GM12878 (cell line): ENCODE data around the gene MED13L. TPM values are rescaled to one million over a fixed set of nuclear protein-coding genes. Genes with fewer than 3 reads are reported as not detected.

Source experiments
- ATAC-seq: fragments of 200-7000 bp; cut with Tn5 transposase; 3 replicates; pipeline ENCODE4 v1.9.1; 2020; ENCODE audit warnings: mild to moderate bottlenecking, moderate library complexity
- BruUV-seq: library from RNA; stranded (reverse); fragments of 400-500 nt; replicated peaks from 2 replicates; lab custom pipeline; 2021; lab: Mats Ljungman, UMichigan
- CTCF ChIA-PET: fragments of 300-600 bp; sonication (Branson Sonifier 250); formaldehyde crosslinking; extraction: SDS; loops from one replicate; lab custom pipeline; 2021; ENCODE audit warnings: inconsistent platforms; lab: Yijun Ruan, JAX
- POLR2A ChIA-PET: fragments of 350-600 bp; formaldehyde crosslinking; extraction: SDS; loops from one replicate; lab custom pipeline; 2021; ENCODE audit warnings: inconsistent platforms; lab: Charles Lee
- RAD21 ChIA-PET: fragments of 300-600 bp; sonication (Branson Sonifier 250); formaldehyde crosslinking; loops from one replicate; lab custom pipeline; 2023; ENCODE audit warnings: antibody characterized with exemption; ENCODE audit not compliant: unreplicated experiment; lab: Charles Lee
- SMC1A ChIA-PET: fragments of 300-600 bp; sonication (Branson Sonifier 250); formaldehyde crosslinking; loops from one replicate; lab custom pipeline; 2023; ENCODE audit not compliant: unreplicated experiment, uncharacterized antibody; lab: Charles Lee
- DNase-seq: peaks from one replicate; pipeline ENCODE4 v3.0.0-alpha.2; 2011; ENCODE audit warnings: low read depth, low spot score
- FAIRE-seq: peaks from 3 replicates; lab custom pipeline; 2011; peaks lifted over from hg19 to GRCh38; lab: Jason Lieb, UNC
- H2AFZ ChIP-seq: 2 replicates; pipeline ENCODE4 v1.6.0; 2011; ENCODE audit warnings: low read depth, low read length, control low read depth; ENCODE audit not compliant: control insufficient read depth
- H3K27ac ChIP-seq: 2 replicates; pipeline ENCODE4 v1.5.1; 2011; ENCODE audit warnings: control low read depth; ENCODE audit not compliant: control insufficient read depth, insufficient read depth
- H3K27me3 ChIP-seq, 2 experiments: replicated peaks in 1 of 2; 2 replicates each; pipeline versions ENCODE4 v1.6.0 to v1.6.1; 2011; ENCODE audit warnings: low read length in 1 of 2; ENCODE audit not compliant: control insufficient read depth in 2 of 2, insufficient read depth in 2 of 2
- H3K36me3 ChIP-seq, 2 experiments: 2 replicates each; pipeline ENCODE4 v1.5.1; 2011; ENCODE audit warnings: low read length in 1 of 2; ENCODE audit not compliant: control insufficient read depth in 2 of 2, insufficient read depth in 2 of 2
- H3K4me1 ChIP-seq: 2 replicates; pipeline ENCODE4 v1.6.1; 2011; ENCODE audit warnings: mild to moderate bottlenecking, low read length, moderate library complexity, mixed read lengths; ENCODE audit not compliant: control insufficient read depth, insufficient read depth
- H3K4me2 ChIP-seq: 2 replicates; pipeline ENCODE4 v1.6.0; 2011; ENCODE audit warnings: control low read depth; ENCODE audit not compliant: control insufficient read depth, insufficient read depth
- H3K4me3 ChIP-seq: fragments of 200-600 bp; sonication (generic); 2 replicates; pipeline ENCODE4 v1.5.1; 2016
- H3K79me2 ChIP-seq: 2 replicates; pipeline ENCODE4 v1.6.0; 2011; ENCODE audit warnings: low read length; ENCODE audit not compliant: control insufficient read depth, insufficient read depth
- H3K9ac ChIP-seq: 2 replicates; pipeline ENCODE4 v1.8.0; 2011; ENCODE audit warnings: low read length, control low read depth, mixed read lengths; ENCODE audit not compliant: control insufficient read depth, insufficient read depth
- H3K9me3 ChIP-seq: replicated peaks from 3 replicates; pipeline ENCODE4 v1.5.1; 2011; ENCODE audit warnings: mild to moderate bottlenecking, low read length; ENCODE audit not compliant: control insufficient read depth, insufficient read depth
- H4K20me1 ChIP-seq: 2 replicates; pipeline ENCODE4 v1.6.0; 2011; ENCODE audit not compliant: control insufficient read depth, insufficient read depth
- FOXK2 ChIP-seq: fragments of 450-650 bp; IDR thresholded peaks from 2 replicates; pipeline ENCODE4 v1.6.1; 2017; ENCODE audit warnings: mild to moderate bottlenecking, moderate library complexity
- HDAC6 ChIP-seq: fragments of 200-600 bp; sonication (generic); IDR thresholded peaks from one replicate; pipeline ENCODE4 v1.8.0; 2017; ENCODE audit warnings: antibody characterized with exemption; ENCODE audit not compliant: unreplicated experiment
- KLF5 ChIP-seq: fragments of 450-650 bp; IDR thresholded peaks from 2 replicates; pipeline ENCODE4 v1.6.1; 2014; ENCODE audit warnings: mild to moderate bottlenecking; ENCODE audit not compliant: partially characterized antibody
- PKNOX1 ChIP-seq: fragments of 450-650 bp; IDR thresholded peaks from 2 replicates; pipeline ENCODE4 v1.6.1; 2016; ENCODE audit warnings: mild to moderate bottlenecking
- SREBF2 ChIP-seq: IDR thresholded peaks from 2 replicates; pipeline ENCODE4 v1.6.1; 2012; ENCODE audit warnings: mild to moderate bottlenecking, low read length
- STAT1 ChIP-seq: fragments of 450-650 bp; conservative IDR thresholded peaks from 2 replicates; pipeline ENCODE4 v1.6.1; 2014; ENCODE audit warnings: antibody characterized with exemption, mild to moderate bottlenecking
- WGBS: methylation state at CpG from one replicate; pipeline ENCODE4 v1.1.6; 2016; ENCODE audit warnings: low lambda C conversion rate; ENCODE audit not compliant: insufficient replicate concordance, insufficient coverage; ENCODE audit errors: missing lambda C conversion rate; 5-methylcytosine and 5-hydroxymethylcytosine counted together
- in situ Hi-C: fragments of 300-500 bp; cut with MboI; formaldehyde crosslinking; loops from 9 replicates; pipeline ENCODE4 v1.14.3; 2018; ENCODE audit warnings: mixed read lengths
- intact Hi-C: fragments of 100-400 bp; cut with micrococcal nuclease; formaldehyde crosslinking; loops from one replicate; pipeline ENCODE4 v1.14.2; 2022; ENCODE audit not compliant: unreplicated experiment
- polyA plus RNA-seq, 11 experiments: library from polyadenylated mRNA; depleted of rRNA in 4 of 11; unstranded in 6 of 11; stranded (reverse) in 5 of 11; fragments of >200 nt; fragmentation: Nextera tagmentation in 4 of 11; fragmentation: Illumina TruSeq in 1 of 11; extraction: Ambion mirVana in 4 of 11; extraction: Trizol in 1 of 11; gene quantifications; 1 replicate in 1 of 11; 2 replicates in 10 of 11; pipeline versions ENCODE4 v1.2.1 to v1.2.3, GENCODE V29; 2011 to 2016; ENCODE audit warnings: inconsistent platforms in 2 of 11, missing spikeins in 2 of 11, low read depth in 1 of 11
- total RNA-seq, 4 experiments: library from RNA; depleted of rRNA in 3 of 4; stranded (reverse); fragments of >200 nt in 3 of 4; fragmentation: Illumina TruSeq in 1 of 4; extraction: Trizol in 1 of 4; gene quantifications; 2 replicates each; pipeline versions ENCODE4 v1.2.1 to v1.2.3, GENCODE V29; 2013 to 2021

The MED13L gene
- total and polyA plus RNA-seq, 10 of the 15 experiments (the other 5 are each of a cell fraction or from before 2014, with no cell fraction given), result 3.7 to 30.1 (median 9.1) TPM

- no peak for TF ChIP-seq HDAC6
These were observed 2.7 kb downstream of the MED13L start (continued) for GRCh38 chr12:116274551-116275375.

GRCh38 chr12:116273813-116274550, 3.5 kb downstream of the MED13L start:
- FAIRE-seq (no peak), DNase-seq (no peak), ATAC-seq (no peak)
- in situ Hi-C loops (no loop called here), intact Hi-C loops (no loop called here)
- H3K27me3 ChIP-seq, result peaks cover 0 to 8% of the 10 kb centered on the region in 2 experiments; a peak in 2 of 4 replicates
- no peak for TF ChIP-seq STAT1
- no peak for TF ChIP-seq SREBF2
- no peak for TF ChIP-seq FOXK2
- TF ChIP-seq PKNOX1, result peak; percentile 36; the same call in 1 of the 2 replicates
- no peak for TF ChIP-seq KLF5
- H2AFZ ChIP-seq, result no peak overlapping the region
- no peak overlapping the region for H3K4me3 ChIP-seq
- WGBS, result 93% methylated on average over 4 of the region's 4 CpGs
- ChIA-PET SMC1A (no interaction called here), RAD21 (interaction anchor here (0.6 kb wide), 1 partner anchor 8 kb away, joined by 3 read pairs; no protein-coding TSS in a partner anchor), POLR2A (no interaction called here), CTCF (interaction anchor here (0.6 to 0.7 kb wide), 2 partner anchors 430 to 795 kb away, joined by 3 read pairs; no protein-coding TSS in a partner anchor)
- peaks cover 8% of the 10 kb centered on the region for H3K79me2 ChIP-seq
- H3K4me1 ChIP-seq, result no peaks in the 10 kb centered on the region
- H3K36me3 ChIP-seq, result no peaks in the 10 kb centered on the region
- BruUV-seq, result no TSS peak
- H3K27ac ChIP-seq, result no peak overlapping the region
- H4K20me1 ChIP-seq, result no peaks in the 10 kb centered on the region; the same call in 1 of the 2 replicates
- H3K9ac ChIP-seq, result no peak overlapping the region
- 0 out of 2 replicates have a peak overlapping the region, but pooled peaks have one; percentile 0 for H3K4me2 ChIP-seq
- no peaks in the 10 kb centered on the region for H3K9me3 ChIP-seq
